DMS114 treated with DMSO at 0.1 percent for 48 hours (cell line): Measurements from ENCODE around the gene RCAN2.
"Not testable (repeated sequence)": the region's sequence is repeated elsewhere in the genome, so short reads cannot be mapped to it uniquely, and the experiment has no call there.

Source experiments
- DNase-seq: peaks from one replicate; lab custom pipeline; 2025; ENCODE audit not compliant: unreplicated experiment; lab: John Stamatoyannopoulos, UW

RCAN2 gene

DNA sequence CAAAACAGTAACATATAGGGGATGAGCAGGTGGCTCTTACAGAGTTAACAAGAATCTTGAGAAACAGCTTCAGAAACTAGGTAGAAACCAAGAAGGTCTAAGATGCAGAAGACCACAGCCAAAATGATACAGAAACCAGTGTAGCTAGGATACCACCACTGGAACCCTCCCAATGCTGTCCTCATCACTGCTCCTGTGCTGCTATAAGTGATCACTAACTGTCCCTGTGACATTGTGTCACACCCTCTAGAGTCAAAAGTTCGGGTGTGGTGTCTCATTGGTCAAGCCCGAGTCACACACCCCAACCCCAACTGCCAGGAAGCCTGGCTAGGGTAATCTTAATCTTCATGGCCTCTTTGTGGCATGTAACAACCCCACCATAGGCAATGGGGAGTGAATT lies 153.1 kb downstream of the RCAN2 start:
- DNase-seq, result no peak

DNA sequence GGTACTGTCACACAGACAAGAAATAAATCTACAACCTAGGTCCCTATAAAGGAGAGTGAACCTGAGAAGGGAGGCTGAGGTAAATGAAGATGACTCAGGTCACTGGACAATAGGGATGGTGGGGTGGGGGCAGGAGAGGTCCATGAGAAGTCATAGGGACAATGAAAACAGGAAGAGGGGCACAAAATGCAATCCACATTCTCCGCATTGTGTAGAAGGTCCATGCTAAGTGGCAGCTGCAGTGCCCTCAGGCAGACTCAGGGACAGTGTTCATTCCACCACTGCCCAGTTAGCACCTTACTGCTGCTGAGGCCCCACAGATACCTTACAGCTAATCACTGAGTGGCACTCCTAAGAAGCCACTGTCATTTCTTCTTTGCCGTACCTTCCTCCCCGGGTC lies 156.8 kb downstream of the RCAN2 start:
- no peak for DNase-seq

DNA sequence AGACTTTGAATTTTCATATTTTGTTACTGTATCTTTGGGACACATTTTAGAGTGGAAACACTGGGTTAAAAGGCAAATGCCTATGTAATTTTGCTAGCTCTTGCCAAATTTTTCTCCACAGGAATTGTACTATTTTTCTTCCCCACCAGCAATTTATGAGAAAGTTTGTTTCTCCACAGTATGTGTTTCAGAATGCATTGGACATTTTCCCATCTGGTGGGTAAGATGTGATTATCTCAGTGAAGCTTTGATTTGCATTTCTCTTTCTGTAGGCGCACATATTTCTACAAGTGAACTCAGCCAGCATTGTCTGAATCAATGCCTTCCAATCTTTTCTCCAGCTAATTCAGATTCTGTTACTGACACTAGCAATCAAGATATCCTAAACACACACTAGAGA lies 157.8 kb downstream of the RCAN2 start:
- DNase-seq, result no peak

DNA sequence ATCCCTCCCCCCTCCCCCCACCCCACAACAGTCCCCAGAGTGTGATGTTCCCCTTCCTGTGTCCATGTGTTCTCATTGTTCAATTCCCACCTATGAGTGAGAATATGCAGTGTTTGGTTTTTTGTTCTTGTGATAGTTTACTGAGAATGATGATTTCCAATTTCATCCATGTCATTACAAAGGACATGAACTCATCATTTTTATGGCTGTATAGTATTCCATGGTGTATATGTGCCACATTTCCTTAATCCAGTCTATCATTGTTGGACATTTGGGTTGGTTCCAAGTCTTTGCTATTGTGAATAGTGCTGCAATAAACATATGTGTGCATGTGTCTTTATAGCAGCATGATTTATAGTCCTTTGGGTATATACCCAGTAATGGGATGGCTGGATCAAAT lies 158.8 kb downstream of the RCAN2 start:
- not testable (repeated sequence) for DNase-seq

DNA sequence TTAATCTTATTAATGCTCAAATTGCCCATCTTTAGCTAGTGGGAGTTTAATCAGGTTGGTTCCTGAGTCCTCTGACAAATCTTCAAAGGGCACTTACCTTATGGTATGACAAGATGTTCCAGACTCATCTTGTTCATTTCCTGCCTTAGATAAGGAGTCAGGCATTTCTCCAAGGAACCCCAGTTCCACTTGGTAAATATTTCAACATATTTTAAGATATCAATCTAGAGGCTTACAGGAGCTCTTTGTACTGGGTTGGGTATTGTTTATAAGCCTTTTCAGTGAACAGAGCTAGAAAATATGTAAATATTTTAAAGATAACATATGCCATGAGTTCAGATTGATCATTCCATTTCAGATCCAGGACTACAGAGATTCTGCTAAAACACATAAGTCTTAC lies 159.8 kb downstream of the RCAN2 start:
- no peak for DNase-seq

DNA sequence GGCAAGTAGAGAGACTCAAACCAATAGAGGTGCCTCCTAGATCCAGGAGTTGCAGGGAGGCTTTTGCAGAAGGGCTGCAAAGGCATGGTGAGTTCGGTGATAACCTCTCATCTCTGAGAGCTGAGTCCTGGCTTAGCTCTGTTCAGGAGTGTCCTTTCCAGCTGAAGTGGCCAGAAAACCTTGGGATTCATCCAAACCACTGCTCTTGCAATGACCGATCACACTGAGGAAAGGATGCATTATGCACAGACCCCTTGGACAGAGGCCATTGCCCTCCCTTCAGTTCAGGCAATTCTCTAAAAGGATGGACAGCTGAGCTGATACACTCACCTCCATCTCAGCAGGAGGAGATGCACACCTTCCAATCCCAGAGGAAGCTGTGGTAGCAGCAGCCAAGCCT lies 161.7 kb downstream of the RCAN2 start:
- no peak for DNase-seq

DNA sequence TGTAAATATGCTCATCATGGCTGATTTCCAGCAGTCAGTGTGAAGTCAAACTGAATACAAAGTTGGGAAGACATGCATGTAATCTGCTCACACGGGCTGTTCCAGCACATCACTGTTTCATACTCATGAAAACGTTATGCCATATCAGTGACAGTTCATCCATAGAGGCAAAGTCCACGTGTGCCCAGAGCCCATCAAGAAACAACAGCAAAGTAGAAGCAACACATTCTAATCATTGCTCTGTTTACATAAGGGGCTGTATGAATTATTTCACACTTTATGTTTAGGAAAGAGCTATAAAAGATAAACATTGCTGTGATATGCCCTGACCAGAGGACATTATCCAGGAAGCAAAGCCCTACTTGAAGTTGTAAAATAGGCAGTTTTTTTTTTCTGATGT lies 163.5 kb downstream of the RCAN2 start:
- DNase-seq, result no peak

DNA sequence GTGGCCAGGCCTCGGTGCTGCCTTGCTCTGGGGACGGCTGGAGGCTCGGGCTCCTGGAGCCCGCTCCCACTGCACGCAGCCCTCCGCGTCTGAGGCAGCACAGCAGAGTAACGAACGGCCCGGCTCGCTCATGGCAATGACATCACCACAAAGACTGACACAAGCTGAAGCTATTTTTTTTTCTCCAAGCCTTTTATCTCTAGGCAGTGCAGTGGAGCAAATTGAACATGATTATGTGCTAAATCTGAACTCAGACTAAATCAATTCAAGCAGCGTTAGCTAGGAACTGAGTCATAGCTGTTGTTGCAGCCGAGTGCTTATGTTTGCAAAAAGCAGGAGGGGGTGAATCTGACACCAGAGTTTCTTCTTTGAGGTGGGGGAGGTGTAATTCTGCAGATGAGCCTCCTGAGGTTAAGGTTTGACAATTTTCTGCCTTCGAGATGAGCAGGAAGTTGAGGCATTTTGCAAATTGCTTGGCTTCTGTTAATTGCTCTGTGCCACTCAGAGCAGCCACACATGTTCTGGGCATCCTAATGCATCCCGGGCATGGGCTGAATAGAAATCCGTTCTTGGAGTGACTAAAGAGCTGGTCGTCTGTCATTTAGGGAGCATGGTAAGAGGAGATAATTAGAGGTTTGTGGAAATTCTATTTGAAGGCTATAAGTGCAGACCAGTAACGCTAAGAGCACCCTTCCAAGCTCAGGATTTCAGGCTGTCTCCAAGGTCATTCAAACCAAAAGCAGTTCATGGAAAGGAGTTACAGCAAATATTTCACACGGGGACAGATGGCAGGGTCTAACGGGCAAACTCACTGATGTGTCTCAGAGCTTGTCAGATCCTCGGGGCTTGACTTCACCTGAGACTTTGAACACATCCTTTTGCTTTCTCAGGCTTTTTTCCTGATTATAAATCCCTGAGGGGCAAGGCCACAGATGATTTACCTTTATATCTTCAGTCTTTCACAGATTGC lies 165.4 kb downstream of the RCAN2 start:
- no peak for DNase-seq

DNA sequence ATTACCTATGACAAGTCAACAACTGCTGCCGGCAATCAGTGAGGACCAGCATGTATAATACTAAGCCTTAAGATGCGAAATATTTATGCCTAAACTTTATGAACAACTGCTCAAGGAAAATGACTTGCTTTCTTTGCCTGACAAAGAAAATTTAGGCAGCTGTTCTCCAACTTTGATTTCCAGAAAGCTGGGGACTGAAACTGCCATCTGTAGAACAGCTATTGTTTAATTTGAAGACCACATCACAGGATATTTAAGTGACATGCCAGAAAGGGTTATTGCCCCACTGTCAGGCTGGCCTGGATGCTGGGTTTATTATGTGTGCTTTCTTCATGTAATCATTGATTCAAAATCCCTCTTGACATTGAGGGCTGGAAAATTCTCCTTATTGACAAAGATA lies 166.5 kb downstream of the RCAN2 start:
- DNase-seq, result no peak

DNA sequence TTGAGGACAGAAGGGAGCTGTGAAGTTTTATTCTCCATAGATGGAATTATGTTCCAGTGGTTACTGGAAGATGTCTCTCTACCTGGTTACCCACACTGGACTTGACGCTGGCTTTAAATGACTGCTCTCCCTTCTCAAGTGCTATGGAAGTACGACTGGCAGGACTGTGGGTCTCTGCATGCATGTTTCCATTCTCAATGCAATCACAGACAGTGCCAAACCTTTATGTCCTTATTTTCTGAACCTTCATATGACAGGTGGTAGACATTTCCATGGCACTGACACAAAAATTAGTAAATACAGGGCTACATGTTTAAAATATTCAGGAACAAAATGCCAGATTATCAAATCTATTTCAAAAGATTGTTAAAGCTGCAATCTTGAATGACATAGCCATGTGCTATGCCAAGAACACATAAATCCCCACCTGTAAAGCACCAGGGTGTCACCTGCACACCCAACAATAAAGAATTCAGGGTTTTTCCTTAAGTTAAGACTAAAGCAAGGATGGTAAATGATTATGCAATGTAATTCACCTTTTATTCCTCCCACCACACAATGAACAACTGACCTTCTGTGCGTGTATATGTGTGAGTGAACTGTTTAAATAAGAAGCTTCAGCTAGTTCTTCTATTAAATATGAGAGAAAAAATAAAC lies 167.2 kb downstream of the RCAN2 start:
- DNase-seq, result no peak

DNA sequence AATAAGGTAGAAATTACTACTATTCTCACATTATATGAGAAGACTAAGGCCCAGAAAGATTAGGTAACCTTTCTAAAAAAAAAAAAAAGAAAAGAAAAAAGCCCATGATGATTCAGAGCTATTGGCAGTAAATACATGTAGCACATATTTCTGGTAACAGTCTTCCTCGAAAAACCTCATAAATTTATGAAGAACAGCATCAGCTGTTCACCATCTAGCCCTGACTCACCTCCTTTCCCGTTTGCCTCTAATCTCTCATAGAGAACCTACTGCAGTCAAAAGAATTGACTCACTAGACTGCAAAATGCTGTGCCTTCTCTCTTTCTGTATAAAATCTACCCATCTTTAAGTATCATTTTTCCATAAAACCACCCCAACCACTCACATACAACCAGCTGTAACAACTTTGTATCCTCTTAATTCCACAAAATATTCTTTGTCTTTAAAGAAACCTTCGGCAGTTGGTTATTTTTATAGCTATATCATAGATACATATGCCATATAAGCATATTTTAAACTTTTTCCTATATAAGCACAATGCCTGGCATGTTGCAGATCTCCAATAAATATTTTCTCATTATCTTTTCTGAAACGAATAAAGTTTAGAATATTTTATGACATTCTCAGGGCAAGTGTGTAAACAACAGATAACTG lies 167.8 kb downstream of the RCAN2 start:
- no peak for DNase-seq

DNA sequence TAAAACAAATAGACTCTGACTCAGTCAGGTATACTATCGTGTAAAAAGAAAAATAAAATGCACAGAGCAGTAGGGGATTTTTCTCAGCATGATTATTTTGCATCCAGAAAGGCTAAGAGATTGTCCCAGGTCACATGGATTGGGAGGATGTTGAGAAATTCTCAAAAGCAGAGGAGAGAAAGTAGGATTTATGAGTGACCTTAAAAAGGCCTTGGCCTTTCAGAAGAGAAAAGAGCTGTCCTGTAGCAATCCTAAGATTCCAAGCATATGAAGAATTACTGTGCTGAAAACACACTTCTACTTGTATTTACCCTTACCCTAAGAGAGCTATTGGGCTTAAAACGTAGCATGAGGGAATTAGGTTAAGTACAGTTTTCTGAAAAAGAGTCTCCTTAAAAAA lies 170.7 kb downstream of the RCAN2 start:
- DNase-seq, result no peak

DNA sequence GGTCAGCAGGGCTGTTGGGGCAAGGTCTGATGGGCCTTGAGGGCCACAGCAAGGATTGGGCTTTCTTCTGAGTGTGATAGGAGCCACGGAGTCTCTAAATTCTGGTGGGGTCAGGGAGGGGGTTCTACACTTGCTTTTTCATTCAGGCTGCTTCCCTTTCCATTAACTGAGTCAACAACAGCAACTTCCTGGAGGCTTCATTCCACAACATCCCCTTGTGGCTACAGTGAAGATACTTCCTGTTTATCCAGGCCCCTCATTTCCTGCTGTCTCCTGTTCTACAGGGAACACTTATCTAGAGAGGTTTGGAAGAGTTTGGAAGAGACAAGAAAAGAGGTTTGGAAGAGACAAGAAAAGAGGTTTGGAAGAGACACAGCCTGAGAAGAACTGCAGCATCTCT lies 175.7 kb downstream of the RCAN2 start:
- no peak for DNase-seq

DNA sequence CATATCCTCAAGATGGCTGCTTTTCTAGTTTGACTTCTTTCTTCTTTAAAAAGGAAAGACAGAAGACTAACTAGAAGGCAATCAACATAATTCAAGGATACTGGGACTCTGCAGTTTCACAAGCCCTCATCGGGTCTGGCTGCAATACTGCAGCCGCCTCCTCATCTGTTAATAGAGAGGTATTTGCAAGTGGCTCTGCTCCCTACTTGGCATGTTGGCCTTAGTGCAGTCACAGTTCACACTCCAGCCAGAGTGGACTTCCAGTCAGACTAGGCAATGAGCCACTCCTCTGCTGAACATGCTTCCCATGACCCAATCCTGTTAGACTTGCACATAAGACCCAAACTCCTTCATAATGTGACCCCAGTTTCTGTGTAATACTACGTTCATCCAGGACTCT lies 178.6 kb downstream of the RCAN2 start:
- no peak for DNase-seq

DNA sequence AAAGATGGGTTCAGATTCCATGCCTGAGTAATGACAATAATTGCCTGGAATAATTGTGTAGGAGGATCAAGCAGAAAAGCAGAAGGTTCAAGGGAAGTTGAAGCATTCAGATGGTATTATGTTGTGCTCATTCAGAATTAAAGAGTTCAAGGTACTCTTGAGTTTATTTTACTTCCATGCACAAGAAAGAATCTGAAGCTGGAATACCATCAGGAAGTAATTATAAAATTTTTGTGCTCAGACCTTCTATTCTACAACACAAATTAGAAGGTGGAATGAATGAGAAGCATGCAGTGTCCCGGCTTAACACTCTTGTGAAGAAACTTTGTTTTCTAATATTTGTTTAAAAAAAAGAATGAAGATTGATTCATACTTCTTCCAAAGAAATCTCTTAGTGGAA lies 181.1 kb downstream of the RCAN2 start:
- no peak for DNase-seq

DNA sequence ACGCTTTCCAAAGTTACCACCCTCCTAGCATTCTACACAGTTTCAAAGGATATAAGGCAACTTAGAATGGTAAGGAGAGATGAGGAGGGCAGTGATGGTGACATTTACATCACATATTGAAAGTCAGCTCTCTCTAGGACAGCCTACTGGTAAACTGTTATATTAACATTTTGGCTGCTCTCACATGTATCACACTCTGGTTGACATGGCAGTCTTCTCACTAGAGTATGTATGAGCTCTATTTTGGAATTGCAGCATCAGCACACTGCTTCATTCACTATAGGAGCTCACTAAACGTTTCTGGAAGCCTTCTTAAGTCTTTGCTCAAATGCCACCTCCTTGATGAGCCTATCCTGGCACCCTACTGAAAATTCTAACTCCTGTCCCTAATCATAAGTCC lies 184.8 kb downstream of the RCAN2 start:
- no peak for DNase-seq

DNA sequence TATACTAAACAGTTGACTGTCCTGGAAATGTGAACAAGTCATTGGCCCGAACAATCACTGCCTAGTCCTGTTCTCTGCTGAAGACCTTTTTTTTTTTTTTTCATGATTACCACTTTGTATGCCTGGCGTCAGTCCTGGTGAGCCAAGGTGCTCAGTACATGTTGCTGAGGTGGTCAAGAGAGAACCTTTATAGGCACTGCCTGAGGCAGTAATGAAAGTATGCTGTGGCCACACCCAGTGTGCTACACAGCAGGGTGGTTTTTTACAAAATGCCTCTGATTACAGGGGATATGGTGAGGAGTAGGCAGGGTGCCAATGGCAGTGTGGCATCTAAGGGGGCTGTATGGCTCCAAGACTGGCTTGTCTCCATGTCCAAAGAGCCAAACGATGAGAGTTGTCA lies 185.4 kb downstream of the RCAN2 start:
- no peak for DNase-seq

DNA sequence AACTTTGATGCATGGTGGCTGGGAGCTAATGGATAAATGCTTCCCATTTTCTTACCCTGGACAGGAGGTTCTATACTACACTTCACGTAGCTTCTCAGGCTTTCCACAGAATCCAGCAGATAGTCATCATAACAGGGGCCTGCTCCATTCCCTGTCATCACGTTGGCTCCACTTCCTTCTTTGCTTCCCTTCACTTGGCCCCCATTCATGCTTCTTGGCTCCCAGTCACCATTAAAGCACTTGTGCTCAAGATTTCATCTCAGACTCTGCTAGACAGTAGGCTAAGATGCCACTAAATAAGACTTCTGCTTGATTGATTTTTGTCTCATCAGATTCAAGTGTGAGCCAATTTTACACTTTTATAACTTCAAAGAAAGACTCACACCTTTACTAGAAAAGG lies 186.0 kb downstream of the RCAN2 start:
- no peak for DNase-seq

DNA sequence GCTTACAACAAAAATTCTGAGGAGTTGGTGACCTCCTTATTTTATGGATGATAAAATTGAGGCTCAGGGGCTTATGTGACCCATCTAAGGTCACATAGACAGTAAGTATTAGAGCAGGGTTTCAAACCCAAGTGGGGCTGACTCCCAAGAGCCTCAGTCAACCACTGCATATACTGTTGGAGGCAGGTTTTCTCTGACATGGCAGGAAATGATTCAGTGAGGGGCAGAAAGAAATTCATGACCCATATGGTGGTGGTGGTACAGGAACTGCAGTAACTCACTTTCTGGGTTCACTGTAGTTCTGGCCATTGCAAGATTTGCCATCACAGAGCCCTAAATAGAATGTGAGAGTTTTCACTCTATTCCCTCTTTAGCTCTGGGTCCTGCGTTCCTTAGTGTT lies 188.4 kb downstream of the RCAN2 start:
- DNase-seq, result no peak

DNA sequence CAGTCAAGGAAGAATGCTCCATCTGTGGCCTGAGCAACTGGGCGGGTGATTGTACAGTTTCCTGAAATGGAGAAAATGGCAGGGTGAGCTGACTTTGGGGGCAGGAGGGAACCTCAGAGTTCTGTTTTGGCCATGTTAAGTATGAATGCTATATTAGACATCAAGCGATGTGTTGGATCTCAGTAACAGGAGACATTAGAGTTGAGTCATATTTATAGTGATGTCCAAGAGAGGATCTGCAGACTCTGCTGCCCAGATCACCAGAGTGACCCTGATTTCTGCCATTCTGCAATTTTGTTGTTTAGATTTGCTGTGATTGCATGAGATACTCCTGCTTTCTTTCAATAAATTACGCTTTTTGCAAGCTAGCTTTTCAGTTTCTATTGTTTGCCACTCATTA lies 189.1 kb downstream of the RCAN2 start:
- DNase-seq, result no peak

DNA sequence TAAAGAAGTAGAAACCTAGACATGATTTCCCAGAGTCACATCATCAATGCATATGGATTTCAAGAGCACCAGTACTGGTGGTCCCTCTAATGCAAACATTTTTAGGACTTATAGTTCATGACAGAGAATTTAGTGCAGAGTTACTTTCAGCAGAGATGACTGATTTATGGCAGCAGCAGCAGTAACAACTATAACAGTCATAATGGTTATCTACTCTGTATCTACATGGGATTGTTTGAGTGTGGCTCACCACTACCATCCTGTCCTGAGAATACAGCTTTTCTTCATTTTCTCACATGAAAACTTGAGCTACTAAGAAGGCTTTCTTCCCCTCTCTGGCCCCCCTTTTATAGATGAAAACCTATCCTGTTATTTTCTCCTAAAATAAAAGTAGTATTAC lies 192.0 kb downstream of the RCAN2 start:
- no peak for DNase-seq

DNA sequence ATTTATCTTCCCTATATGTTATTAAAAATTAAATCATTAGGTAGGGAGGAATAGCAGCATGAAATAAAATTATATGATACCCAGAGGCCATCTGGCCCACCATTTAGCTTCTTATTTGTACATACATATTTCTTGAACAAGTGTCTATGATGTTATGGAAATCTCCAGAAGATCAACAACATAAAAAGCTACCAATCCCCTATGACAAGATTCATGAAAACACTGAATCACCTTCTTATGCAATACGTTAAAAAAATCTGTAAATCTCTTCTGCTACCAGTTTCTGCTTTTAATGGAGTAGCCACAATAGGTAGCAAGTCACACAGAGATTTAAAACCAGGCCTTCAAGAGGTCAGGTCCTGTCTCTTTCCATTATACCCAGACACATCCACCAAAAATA lies 194.7 kb downstream of the RCAN2 start:
- no peak for DNase-seq
